Thoracic aorta (tissue), 2 donors: Measurements from ENCODE around the gene LRP5. TPM values are rescaled to one million over a fixed set of nuclear protein-coding genes. Genes with fewer than 3 reads are reported as not detected.

ENCODE experiments used
- ATAC-seq: fragments of 150-250 bp; one replicate; pipeline ENCODE4 v1.8.0; 2017; ENCODE audit warnings: low read depth; ENCODE audit not compliant: insufficient number of reproducible peaks, low FRiP score
- DNase-seq: peaks from one replicate; pipeline ENCODE4 v3.0.0-alpha.2; 2020; ENCODE audit warnings: low spot score
- H3K27ac ChIP-seq, 2 donors: fragments of 200-600 bp; sonication (generic); 1 replicate in 1 of 2; 2 replicates in 1 of 2; pipeline ENCODE4 v1.5.1; 2016; ENCODE audit warnings: mild to moderate bottlenecking in 2 of 2, moderate library complexity in 2 of 2
- H3K27me3 ChIP-seq: fragments of 200-600 bp; sonication (generic); replicated peaks from 2 replicates; pipeline ENCODE4 v1.6.0; 2016; ENCODE audit warnings: mild to moderate bottlenecking; ENCODE audit not compliant: insufficient read depth
- H3K36me3 ChIP-seq: fragments of 200-600 bp; sonication (generic); one replicate; pipeline ENCODE4 v1.5.1; 2016
- H3K4me1 ChIP-seq, 2 donors: fragments of 200-600 bp; sonication (generic); 1 replicate in 1 of 2; 2 replicates in 1 of 2; pipeline versions ENCODE4 v1.5.1 to v1.6.0; 2016; ENCODE audit warnings: low read depth in 2 of 2, mild to moderate bottlenecking in 1 of 2; ENCODE audit not compliant: control insufficient read depth in 1 of 2
- H3K4me3 ChIP-seq: fragments of 200-600 bp; sonication (generic); 2 replicates; pipeline ENCODE4 v1.5.1; 2016; ENCODE audit warnings: mild to moderate bottlenecking
- H3K9me3 ChIP-seq: fragments of 200-600 bp; sonication (generic); 2 replicates; pipeline ENCODE4 v1.5.1; 2016
- total RNA-seq, 2 donors: library from RNA; depleted of rRNA; stranded (reverse); fragments of >200 nt; gene quantifications; one replicate each; pipeline versions ENCODE4 v1.1.0 to v1.2.3, GENCODE V29; 2016
- TF ChIP-seq, protein P1 (sequence below): fragments of 200-600 bp; sonication (generic); IDR thresholded peaks from one replicate; pipeline ENCODE4 v1.5.1; 2019; ENCODE audit warnings: antibody characterized with exemption

The LRP5 gene
- total RNA-seq, 2 donors from 2014 or later, result 67.2 to 99.1 TPM

- H3K27ac ChIP-seq, result no peak overlapping the region
- H3K4me1 ChIP-seq, result no peaks in the 10 kb centered on the region
- TF ChIP-seq, protein P1, sequence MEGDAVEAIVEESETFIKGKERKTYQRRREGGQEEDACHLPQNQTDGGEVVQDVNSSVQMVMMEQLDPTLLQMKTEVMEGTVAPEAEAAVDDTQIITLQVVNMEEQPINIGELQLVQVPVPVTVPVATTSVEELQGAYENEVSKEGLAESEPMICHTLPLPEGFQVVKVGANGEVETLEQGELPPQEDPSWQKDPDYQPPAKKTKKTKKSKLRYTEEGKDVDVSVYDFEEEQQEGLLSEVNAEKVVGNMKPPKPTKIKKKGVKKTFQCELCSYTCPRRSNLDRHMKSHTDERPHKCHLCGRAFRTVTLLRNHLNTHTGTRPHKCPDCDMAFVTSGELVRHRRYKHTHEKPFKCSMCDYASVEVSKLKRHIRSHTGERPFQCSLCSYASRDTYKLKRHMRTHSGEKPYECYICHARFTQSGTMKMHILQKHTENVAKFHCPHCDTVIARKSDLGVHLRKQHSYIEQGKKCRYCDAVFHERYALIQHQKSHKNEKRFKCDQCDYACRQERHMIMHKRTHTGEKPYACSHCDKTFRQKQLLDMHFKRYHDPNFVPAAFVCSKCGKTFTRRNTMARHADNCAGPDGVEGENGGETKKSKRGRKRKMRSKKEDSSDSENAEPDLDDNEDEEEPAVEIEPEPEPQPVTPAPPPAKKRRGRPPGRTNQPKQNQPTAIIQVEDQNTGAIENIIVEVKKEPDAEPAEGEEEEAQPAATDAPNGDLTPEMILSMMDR, result no peak
- DNase-seq, result no peak
- H3K27me3 ChIP-seq, result no peaks in the 10 kb centered on the region
- H3K36me3 ChIP-seq, result no peaks in the 10 kb centered on the region
- H3K4me3 ChIP-seq, result no peak overlapping the region
- ATAC-seq, result no peak
- no peaks in the 10 kb centered on the region for H3K9me3 ChIP-seq
These were observed 16.5 kb upstream of the LRP5 start for GRCh38 chr11:68295940-68296339.

- TF ChIP-seq, protein P1, result no peak
- H3K27me3 ChIP-seq, result no peaks in the 10 kb centered on the region
- H3K9me3 ChIP-seq, result no peaks in the 10 kb centered on the region
- H3K27ac ChIP-seq, result no peak overlapping the region
- DNase-seq (no peak), ATAC-seq (no peak)
- H3K4me1 ChIP-seq, result no peaks in the 10 kb centered on the region
- H3K4me3 ChIP-seq, result no peak overlapping the region
- no peaks in the 10 kb centered on the region for H3K36me3 ChIP-seq
These were observed 15.9 kb upstream of the LRP5 start for GRCh38 chr11:68296344-68297051.

- no peak overlapping the region for H3K27ac ChIP-seq
These were observed 15.4 kb upstream of the LRP5 start for GRCh38 chr11:68297052-68297378.

GRCh38 chr11:68297494-68297811, 14.9 kb upstream of the LRP5 start:
- no peaks in the 10 kb centered on the region for H3K36me3 ChIP-seq
- H3K27me3 ChIP-seq, result no peaks in the 10 kb centered on the region
- no peaks in the 10 kb centered on the region for H3K4me1 ChIP-seq
- H3K4me3 ChIP-seq, result peak overlapping the region; percentile 59
- H3K9me3 ChIP-seq, result no peaks in the 10 kb centered on the region
- no peak overlapping the region for H3K27ac ChIP-seq
- TF ChIP-seq, protein P1, result no peak
- DNase-seq (no peak), ATAC-seq (no peak)

More at GRCh38 chr11:68297052-68297378, 15.4 kb upstream of the LRP5 start:
- TF ChIP-seq, protein P1, result no peak
- H3K4me3 ChIP-seq, result no peak overlapping the region
- H3K36me3 ChIP-seq, result no peaks in the 10 kb centered on the region
- no peak for DNase-seq
- H3K9me3 ChIP-seq, result no peaks in the 10 kb centered on the region
- no peak for ATAC-seq
- no peaks in the 10 kb centered on the region for H3K27me3 ChIP-seq
- no peaks in the 10 kb centered on the region for H3K4me1 ChIP-seq

DNA sequence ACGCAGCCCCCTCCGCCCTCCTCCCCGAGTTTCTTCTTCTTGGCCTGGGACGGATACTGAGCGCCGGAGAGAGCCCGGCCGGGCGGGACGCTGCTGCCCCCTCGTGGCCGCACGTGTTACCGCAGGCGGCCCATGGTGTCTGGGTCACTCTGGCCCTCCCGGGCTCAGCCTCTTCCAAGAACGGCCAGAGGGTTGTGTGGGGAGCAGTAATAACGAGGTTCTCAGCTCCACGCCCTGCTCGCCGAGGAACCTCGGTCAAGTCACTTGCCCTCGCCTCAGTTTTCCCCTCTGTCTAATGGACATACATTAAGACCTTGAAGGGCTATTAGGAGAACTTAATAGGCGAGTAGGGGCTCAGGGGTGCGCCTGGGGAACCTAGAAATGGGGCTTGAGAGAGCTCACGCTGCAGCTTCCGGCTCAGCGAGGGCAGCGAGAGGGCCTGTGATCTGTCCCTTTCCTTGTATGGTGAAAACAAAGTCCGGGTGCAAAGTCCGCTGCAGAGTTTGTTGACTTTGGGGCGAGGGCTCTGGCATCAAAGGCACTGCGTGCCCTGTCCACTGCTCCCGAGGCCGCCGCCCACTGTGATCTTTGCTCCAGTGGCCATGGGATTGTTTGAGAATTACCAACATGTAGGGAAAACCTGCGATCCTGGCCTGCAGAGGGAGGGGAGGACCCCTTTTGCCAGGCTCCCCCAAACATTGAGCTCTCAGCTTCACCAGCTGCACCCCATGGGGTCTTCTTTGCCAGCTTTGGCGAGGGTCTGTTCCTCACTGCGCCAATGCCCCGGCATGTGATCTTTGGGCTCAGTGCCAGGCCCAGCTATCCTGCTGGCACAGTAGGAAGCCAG, 14.4 kb upstream of the LRP5 start:
- Histone ChIP-seq H3K27me3 (no peaks in the 10 kb centered on the region), H3K4me1 (no peaks in the 10 kb centered on the region), H3K36me3 (no peaks in the 10 kb centered on the region), H3K27ac (no peak overlapping the region), H3K9me3 (no peaks in the 10 kb centered on the region), H3K4me3 (peak overlapping the region; percentile 59)
- peak; percentile 38 for DNase-seq
- TF ChIP-seq, protein P1, result peak; percentile 99
- peak; percentile 91 for ATAC-seq
